ENCODE results near the gene WFS1. TPM values are rescaled to one million over a fixed set of nuclear protein-coding genes. Genes with fewer than 3 reads are reported as not detected.

WFS1 gene
- total and polyA plus RNA-seq, 2 of the 13 experiments (the other 11 are each of a cell fraction or from before 2014, with no cell fraction given): 39.1 to 42.2 TPM

DNA sequence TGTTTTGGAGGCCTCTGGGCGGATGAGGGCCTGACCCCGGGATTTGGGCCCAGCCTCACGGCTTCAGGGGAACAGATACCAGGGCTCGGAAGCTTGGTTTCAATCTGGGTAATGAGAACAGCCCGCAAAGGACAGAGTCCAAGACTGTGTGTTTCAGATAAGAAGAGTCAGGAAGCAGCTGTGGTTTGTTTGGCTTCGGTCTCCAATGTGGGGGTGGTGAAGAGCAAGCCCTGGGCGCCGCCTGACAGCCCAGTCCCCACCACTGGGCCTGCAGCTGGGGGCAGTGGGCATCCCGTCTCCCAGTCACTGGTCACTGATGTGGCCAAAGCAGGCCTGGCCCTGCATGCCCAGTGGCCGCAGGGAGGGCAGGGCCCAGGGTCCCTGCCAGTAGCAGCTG, 9.1 kb downstream of the WFS1 start:
- Histone ChIP-seq H3K9ac (ENCODE audit: insufficient read depth, low read depth, low read length) (peak overlapping the region; percentile 52; the same call in 1 of the 2 replicates), H3K4me1 (ENCODE audit: insufficient read depth, low read length) (peaks cover 61% of the 10 kb centered on the region), H3K27ac (ENCODE audit: extremely low read length, insufficient read depth, low read length) (peak overlapping the region; percentile 92), H3K4me2 (ENCODE audit: low read depth, low read length) (peak overlapping the region; percentile 58), H3K79me2 (ENCODE audit: insufficient read depth, low read length) (peaks cover 40% of the 10 kb centered on the region), H3K36me3 (replicated peaks in 1 of 2; ENCODE audit: control insufficient read depth in 1 of 2, insufficient read depth in 2 of 2, low read length in 2 of 2) (peaks cover 33 to 48% of the 10 kb centered on the region in 2 experiments), H3K9me3 (ENCODE audit: low read length) (no peaks in the 10 kb centered on the region), H3K4me3 (replicated peaks in 1 of 3; ENCODE audit: insufficient read depth in 1 of 3, low read depth in 2 of 3, low read length in 3 of 3) (peak overlapping the region in 1 of 3 experiments; percentile 37; a peak in 1 of 6 replicates), H4K20me1 (ENCODE audit: insufficient read depth, low read length) (0 out of 2 replicates have a peak, but pooled peaks cover 4% of the 10 kb centered on the region), H2AFZ (ENCODE audit: low read length) (no peak overlapping the region), H3K27me3 (ENCODE audit: control insufficient read depth in 1 of 2, insufficient read depth in 2 of 2, low read length in 2 of 2) (no peaks in the 10 kb centered on the region)
- in situ Hi-C loops (cut with HindIII; ENCODE audit: extremely low pct_ligation_motif_present, low pct_unique_long_range_greater_than_20kb) (no loop called here), intact Hi-C loops (cut with micrococcal nuclease; ENCODE audit: unreplicated experiment) (no loop called here)
- ChIA-PET POLR2A (interaction anchor here (0.5 to 1.8 kb wide), 7 partner anchors 8 to 295 kb away, joined by 3 to 17 read pairs (median 3); partner anchors contain the start of gene WFS1), CTCF (ENCODE audit: low intra/inter-chr PET ratio, low total read pairs) (interaction anchor here (1.7 kb wide), 1 partner anchor 15 kb away, joined by 3 read pairs; no protein-coding TSS in a partner anchor)
- BruUV-seq (replicated peaks): no TSS peak
- 14% methylated on average over 6 of the region's 10 CpGs for WGBS (ENCODE audit: low lambda C conversion rate)
- FAIRE-seq (peak; percentile 86), ATAC-seq (peak; percentile 52), DNase-seq (ENCODE audit: low spot score) (peak; percentile 73)
- TF ChIP-seq GATAD2A (CRISPR knock-in tag; IDR thresholded peaks at IDR 0.05) (peak; percentile 40; the same call in 1 of the 2 replicates), MIER2 (CRISPR knock-in tag; IDR thresholded peaks at IDR 0.05) (no peak; the same call in 1 of the 2 replicates), HNRNPL (IDR thresholded peaks at IDR 0.05; ENCODE audit: low read depth, low read length) (peak; percentile 83), NFYC (CRISPR knock-in tag; IDR thresholded peaks at IDR 0.05) (no peak), GFI1 (CRISPR knock-in tag; IDR thresholded peaks at IDR 0.05; ENCODE audit: borderline replicate concordance) (peak; percentile 98), ZBTB38 (CRISPR knock-in tag; IDR thresholded peaks at IDR 0.05) (peak; percentile 18; the same call in 1 of the 2 replicates), TARDBP (CRISPR knock-in tag; IDR thresholded peaks at IDR 0.05) (peak; percentile 74), ZFX (CRISPR knock-in tag; IDR thresholded peaks at IDR 0.05; ENCODE audit: low read depth) (peak; percentile 50), ELF1 (CRISPR knock-in tag; IDR thresholded peaks at IDR 0.05) (0 out of 2 replicates have a peak, but pooled peaks have one; percentile 33), FOXO1 (CRISPR knock-in tag; IDR thresholded peaks at IDR 0.05) (peak; percentile 18; the same call in 1 of the 2 replicates), ZNF598 (CRISPR knock-in tag; IDR thresholded peaks at IDR 0.05; ENCODE audit: borderline replicate concordance) (0 out of 2 replicates have a peak, but pooled peaks have one; percentile 5)
- TF ChIP-seq, protein P1, sequence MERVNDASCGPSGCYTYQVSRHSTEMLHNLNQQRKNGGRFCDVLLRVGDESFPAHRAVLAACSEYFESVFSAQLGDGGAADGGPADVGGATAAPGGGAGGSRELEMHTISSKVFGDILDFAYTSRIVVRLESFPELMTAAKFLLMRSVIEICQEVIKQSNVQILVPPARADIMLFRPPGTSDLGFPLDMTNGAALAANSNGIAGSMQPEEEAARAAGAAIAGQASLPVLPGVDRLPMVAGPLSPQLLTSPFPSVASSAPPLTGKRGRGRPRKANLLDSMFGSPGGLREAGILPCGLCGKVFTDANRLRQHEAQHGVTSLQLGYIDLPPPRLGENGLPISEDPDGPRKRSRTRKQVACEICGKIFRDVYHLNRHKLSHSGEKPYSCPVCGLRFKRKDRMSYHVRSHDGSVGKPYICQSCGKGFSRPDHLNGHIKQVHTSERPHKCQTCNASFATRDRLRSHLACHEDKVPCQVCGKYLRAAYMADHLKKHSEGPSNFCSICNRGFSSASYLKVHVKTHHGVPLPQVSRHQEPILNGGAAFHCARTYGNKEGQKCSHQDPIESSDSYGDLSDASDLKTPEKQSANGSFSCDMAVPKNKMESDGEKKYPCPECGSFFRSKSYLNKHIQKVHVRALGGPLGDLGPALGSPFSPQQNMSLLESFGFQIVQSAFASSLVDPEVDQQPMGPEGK (CRISPR knock-in tag; IDR thresholded peaks at IDR 0.05): peak; percentile 77
- TF ChIP-seq, protein P2, sequence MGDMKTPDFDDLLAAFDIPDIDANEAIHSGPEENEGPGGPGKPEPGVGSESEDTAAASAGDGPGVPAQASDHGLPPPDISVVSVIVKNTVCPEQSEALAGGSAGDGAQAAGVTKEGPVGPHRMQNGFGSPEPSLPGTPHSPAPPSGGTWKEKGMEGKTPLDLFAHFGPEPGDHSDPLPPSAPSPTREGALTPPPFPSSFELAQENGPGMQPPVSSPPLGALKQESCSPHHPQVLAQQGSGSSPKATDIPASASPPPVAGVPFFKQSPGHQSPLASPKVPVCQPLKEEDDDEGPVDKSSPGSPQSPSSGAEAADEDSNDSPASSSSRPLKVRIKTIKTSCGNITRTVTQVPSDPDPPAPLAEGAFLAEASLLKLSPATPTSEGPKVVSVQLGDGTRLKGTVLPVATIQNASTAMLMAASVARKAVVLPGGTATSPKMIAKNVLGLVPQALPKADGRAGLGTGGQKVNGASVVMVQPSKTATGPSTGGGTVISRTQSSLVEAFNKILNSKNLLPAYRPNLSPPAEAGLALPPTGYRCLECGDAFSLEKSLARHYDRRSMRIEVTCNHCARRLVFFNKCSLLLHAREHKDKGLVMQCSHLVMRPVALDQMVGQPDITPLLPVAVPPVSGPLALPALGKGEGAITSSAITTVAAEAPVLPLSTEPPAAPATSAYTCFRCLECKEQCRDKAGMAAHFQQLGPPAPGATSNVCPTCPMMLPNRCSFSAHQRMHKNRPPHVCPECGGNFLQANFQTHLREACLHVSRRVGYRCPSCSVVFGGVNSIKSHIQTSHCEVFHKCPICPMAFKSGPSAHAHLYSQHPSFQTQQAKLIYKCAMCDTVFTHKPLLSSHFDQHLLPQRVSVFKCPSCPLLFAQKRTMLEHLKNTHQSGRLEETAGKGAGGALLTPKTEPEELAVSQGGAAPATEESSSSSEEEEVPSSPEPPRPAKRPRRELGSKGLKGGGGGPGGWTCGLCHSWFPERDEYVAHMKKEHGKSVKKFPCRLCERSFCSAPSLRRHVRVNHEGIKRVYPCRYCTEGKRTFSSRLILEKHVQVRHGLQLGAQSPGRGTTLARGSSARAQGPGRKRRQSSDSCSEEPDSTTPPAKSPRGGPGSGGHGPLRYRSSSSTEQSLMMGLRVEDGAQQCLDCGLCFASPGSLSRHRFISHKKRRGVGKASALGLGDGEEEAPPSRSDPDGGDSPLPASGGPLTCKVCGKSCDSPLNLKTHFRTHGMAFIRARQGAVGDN (CRISPR knock-in tag; IDR thresholded peaks at IDR 0.05): peak; percentile 81
- TF ChIP-seq, protein P3, sequence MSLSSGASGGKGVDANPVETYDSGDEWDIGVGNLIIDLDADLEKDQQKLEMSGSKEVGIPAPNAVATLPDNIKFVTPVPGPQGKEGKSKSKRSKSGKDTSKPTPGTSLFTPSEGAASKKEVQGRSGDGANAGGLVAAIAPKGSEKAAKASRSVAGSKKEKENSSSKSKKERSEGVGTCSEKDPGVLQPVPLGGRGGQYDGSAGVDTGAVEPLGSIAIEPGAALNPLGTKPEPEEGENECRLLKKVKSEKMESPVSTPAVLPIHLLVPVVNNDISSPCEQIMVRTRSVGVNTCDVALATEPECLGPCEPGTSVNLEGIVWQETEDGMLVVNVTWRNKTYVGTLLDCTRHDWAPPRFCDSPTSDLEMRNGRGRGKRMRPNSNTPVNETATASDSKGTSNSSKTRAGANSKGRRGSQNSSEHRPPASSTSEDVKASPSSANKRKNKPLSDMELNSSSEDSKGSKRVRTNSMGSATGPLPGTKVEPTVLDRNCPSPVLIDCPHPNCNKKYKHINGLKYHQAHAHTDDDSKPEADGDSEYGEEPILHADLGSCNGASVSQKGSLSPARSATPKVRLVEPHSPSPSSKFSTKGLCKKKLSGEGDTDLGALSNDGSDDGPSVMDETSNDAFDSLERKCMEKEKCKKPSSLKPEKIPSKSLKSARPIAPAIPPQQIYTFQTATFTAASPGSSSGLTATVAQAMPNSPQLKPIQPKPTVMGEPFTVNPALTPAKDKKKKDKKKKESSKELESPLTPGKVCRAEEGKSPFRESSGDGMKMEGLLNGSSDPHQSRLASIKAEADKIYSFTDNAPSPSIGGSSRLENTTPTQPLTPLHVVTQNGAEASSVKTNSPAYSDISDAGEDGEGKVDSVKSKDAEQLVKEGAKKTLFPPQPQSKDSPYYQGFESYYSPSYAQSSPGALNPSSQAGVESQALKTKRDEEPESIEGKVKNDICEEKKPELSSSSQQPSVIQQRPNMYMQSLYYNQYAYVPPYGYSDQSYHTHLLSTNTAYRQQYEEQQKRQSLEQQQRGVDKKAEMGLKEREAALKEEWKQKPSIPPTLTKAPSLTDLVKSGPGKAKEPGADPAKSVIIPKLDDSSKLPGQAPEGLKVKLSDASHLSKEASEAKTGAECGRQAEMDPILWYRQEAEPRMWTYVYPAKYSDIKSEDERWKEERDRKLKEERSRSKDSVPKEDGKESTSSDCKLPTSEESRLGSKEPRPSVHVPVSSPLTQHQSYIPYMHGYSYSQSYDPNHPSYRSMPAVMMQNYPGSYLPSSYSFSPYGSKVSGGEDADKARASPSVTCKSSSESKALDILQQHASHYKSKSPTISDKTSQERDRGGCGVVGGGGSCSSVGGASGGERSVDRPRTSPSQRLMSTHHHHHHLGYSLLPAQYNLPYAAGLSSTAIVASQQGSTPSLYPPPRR (CRISPR knock-in tag; IDR thresholded peaks at IDR 0.05; ENCODE audit: borderline replicate concordance): peak; percentile 49; the same call in 1 of the 2 replicates
